SKM-1 treated with dmso at 0.1 percent for 144 hours (cell line): ENCODE results near the gene KCNIP3.
A peak's percentile ranks its signal among the peaks of the same experiment; 100 is the strongest.
"Not testable (repeated sequence)": the region's sequence is repeated elsewhere in the genome, so short reads cannot be mapped to it uniquely, and the experiment has no call there.

Experiments used
- DNase-seq: peaks from one replicate; lab custom pipeline; 2025; ENCODE audit not compliant: unreplicated experiment; lab: John Stamatoyannopoulos, UW

KCNIP3 gene

DNA sequence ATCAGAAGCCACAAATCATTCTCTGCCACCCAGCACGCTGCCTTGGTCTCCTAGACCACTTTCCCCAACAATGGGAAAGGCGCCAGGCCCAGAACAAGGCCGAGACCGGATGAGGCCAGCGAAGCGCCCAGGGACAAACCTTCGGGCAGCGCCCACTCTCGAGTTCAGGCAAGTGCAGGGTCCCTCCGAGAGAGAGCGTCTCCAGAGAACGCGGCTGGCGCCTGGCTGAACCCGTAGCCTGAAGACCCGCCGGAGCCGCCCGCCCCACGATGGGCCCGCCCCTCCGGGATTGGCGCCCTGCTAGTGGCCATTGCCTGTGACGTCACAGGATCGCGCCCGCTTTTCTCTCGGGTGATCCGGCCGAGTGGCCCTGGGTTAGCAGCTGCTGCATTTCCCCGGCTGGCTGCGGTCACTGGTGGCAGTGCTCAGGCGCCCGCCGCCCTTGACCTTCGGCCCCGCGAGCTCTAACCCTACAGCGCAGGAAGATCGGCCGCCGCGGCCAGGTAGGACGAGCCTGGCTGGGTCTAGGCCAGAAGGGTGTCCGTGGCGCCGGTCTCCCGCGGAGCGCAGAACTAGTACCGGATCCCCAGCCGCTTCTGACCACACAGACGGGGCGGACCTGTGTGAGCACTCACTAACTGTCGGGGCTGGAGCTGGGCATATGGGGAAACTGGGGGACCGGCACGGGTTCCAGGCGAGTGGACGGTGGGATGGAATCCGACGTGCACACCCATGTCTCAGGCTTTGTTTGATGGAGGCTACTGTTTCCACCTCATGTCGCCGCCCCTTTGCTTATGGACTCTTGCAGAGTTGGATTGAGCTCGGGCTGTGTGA is 105.4 kb downstream of the KCNIP3 start, which contains the start of gene FAHD2A:
Gene FAHD2A (plus strand): TSS at position 339 of the 834 bp plus-strand sequence. CDS start 2,851 bp downstream, outside the sequence.
- peak; percentile 78 for DNase-seq

DNA sequence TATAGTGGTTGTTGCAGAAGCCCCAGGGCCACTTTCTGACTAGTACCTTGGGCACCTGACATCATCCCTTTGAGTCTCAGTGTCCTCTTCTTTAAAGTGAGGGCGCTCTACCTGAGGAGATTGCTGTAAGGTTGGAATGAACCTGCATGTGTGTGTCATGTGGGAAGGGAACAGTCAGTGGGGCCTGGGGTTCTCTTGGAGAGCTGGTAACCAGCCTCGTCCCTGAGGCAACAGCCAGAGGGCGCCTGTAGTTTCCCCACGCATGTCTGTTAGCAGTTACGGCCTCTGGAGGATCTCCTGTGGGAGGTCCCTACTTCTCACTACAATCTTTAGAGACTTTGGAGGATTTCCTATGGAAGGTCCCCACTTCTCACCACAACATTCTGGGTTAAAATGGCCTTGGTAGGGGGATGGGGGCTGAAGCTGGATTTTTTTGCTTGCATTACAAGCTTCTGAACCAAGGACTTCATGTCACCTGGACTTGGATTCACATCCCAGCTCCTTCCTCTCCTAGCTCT is 106.1 kb downstream of the KCNIP3 start:
- DNase-seq, result peak; percentile 52

DNA sequence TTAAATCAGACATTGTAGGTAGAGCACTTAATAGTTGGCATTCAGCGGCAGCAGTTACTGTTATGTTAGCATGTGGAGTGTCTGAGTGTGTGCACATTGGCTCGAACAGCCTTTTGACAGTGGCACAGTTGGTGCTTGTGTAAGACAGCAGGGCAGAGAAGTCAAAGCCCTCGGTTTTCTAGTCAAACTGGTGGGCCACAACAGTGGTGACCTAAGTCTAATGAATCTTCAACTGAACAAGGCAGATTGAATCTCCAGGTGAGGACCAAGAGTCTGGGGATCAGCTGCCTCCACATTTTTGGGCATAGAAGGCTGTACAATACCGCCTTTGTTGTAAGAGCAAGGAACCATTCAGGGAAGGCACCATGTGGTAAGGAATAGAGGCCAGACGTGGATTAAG is 106.7 kb downstream of the KCNIP3 start:
- DNase-seq, result not testable (repeated sequence)

DNA sequence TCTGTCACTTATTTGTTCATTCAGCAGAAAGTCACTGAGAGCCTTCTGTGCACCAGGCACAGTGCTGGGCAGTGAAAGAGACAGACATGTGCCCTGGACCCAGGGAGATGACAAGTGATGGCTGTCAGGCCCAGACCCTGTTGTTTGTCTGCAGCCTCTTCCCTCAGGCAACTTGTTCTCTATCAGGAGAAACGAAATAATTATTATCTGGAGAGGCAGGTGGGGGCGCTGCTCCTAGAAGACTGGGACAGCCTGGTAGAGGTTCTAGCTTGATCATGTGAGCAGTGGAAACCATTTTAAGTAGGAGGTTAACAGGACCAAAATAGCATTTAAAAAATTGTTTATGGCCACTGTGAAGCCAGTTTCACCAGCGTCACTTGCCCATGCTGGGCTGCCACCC is 107.5 kb downstream of the KCNIP3 start:
- not testable (repeated sequence) for DNase-seq

DNA sequence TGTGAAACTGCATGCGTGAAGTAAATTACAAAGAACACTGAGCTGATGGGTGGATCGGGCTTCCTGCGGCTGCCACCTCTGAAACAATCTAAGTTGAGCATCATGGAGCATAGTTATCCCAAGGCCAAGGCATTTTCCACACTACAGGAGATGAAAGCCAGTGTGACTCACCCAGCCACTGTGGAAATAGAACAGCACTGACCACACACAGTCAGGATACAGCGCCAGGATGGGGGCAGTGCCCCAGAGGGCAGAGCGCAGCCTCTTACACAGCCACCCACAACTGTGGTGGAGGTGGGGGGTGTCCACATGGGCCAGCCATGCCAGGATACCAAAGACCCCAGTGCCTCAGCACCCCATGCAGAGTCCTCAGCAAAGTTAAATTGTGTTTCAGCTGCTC is 114.1 kb downstream of the KCNIP3 start:
- DNase-seq, result not testable (repeated sequence)

DNA sequence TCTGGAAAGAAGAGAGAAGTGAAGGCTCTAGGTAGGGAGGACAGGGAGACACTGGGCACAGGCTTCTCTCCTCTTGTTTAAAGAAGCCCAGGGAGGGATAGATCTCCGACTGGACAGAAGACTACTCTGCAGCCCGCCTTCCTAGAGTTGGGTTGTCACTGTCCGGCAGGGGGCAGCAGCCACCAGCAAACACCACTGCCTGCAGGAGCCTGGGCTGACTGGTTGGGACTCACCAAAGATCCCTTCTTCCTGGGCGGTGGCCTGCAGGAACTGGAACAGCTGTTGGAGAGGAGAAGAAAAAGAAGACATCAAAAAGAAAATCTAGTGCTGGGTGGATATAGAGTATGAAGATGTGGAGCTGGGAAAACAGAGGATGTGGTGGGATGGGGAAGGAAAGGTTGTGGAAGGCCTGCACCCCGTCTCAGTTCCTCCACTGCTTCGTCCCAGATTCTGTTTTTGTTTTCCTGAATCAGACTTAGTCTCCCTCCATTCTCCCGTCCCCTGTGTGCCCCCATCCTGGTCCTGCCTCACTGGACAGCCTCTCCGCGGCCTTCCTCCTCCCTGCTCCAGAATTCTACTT is 117.0 kb downstream of the KCNIP3 start:
- peak; percentile 41 for DNase-seq

DNA sequence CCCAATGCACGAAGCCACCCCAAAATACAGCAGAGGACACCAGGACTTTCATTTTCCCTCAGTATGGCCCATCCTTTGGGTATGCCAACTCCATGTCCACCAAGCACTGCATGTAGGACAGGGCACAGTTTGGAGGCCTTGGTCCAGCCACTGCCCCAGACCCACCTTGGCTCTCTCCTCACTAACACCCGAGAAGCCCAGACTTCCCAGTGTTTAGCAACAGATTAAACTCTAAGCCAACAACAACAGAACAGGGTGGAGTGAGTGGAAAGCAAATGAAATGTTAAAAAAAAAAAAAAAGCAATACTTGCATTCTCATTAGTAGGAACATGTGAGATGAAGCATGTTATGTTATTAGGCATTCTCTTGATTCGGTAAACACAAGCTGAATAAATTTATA is 118.0 kb downstream of the KCNIP3 start:
- DNase-seq, result not testable (repeated sequence)

DNA sequence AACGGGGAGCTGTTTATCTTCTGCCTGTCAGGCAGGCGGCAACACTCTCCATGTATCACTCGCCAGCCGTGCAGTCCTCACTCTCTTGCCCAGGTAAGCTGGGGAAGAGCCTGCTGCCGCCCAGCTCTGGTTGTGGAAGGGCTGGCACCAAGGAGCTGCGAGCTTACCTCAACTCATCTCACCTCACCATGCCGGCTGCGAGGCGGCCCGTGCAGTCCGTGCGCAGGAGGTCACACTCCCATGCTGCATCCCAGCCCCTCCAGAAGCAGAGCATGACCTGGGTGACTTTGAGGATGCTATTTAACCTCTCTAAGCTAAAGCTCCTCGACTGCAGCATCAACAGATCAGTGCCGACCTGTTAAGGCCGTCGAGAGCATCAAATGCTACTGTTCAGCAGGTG is 118.4 kb downstream of the KCNIP3 start:
- not testable (repeated sequence) for DNase-seq

DNA sequence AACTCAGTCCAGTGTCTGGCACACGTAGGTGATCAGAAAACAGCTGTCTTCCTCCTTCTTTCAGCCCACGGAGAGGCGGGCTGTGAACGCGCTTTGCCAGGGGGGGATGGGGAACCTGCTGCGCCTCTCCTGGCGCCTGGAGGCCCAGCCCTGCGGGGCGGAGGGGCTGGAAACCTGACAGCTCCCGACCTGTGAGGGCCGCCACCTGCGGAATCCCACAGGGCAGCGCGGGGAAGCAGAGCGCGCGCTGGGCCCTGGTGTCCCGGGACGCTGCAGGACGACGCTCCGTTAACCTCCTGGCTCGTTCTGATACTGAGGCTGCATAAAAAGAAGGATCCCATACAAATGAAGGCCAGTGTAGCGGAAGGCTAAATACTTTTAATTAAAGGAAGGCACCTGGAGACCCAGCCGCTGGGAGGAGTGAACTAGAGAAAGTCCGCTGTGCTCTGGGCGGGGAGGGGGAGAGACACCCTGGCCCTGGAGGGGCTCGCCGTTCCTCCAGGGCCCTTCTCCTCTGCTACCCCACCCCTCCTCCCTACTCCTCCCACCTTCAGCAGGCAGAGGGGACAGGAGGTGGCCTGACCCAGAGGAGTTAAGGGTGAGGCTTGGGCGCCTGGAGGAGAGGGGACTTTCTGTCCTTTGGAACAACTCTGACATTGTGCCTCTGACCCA is 130.2 kb downstream of the KCNIP3 start:
- not testable (repeated sequence) for DNase-seq

DNA sequence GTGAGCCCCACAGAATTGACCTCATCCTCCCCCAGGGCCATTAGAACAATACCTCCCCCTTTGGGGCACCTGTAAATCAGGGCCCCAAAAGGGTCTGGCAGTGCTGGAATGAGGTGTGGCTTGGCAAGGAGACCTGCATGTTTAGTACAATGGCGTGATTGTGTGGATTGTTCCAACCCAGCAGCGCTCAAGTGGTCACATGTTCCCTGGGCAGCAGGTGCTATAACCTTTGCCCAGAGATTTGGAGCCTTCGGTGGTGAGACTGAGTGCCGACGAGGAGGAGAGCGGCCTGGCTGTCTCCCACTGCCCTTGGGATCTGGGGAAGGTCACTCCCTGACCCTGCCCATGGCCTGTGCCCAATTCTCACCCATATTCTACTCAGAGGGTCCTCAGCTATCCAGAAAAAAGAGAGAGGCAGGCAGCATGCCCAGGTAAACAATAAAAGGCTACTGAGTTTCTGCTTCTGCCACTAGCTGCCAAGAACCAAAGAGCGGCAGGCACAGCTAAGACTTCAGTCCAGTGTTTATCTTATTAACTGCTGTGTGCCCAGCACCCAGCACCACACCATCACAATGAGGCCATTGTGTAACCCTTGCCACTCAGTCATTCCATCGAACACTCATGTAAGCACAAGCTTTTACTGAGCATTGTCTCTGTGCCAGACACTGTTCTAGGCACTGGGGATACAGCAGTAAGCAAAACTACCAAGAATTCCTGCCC is 132.8 kb downstream of the KCNIP3 start:
- not testable (repeated sequence) for DNase-seq

DNA sequence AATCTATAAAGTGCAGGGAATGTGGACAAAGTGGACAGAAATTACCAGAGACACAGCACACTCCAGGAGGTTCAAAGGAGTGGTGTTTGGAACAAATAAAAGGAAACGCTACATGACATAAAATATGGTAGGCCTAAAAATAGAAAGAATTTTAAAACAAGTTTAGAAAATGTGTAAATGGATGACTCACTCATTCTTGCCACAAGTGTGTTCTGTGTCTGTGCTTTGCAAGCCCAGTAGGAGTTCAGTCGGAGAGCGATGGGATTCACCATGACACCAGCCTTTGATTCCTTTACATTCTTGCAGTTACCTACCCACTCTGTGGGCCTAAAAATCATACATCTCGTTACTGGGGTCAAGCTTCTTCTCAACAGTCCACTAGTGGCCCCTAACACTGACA is 136.2 kb downstream of the KCNIP3 start:
- not testable (repeated sequence) for DNase-seq

DNA sequence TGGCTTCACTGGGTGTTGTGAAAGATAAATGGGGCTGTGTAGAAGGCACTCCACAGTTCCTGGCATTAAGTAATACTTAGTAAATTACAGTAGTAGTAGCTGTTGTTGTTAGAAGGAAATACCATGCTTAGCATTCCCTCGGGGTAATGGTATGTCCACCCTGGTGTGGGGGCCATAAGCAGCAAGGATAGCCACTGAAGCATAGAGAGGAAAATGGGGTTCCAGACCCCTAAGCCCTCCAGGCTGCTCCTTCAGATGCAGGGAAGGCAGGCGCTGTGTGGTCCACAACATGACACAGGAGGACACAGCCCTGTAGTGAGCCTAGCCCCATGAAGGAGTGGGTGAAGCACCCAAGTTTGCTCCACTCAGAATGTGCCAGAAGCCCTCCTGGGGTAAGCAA is 136.8 kb downstream of the KCNIP3 start:
- not testable (repeated sequence) for DNase-seq

DNA sequence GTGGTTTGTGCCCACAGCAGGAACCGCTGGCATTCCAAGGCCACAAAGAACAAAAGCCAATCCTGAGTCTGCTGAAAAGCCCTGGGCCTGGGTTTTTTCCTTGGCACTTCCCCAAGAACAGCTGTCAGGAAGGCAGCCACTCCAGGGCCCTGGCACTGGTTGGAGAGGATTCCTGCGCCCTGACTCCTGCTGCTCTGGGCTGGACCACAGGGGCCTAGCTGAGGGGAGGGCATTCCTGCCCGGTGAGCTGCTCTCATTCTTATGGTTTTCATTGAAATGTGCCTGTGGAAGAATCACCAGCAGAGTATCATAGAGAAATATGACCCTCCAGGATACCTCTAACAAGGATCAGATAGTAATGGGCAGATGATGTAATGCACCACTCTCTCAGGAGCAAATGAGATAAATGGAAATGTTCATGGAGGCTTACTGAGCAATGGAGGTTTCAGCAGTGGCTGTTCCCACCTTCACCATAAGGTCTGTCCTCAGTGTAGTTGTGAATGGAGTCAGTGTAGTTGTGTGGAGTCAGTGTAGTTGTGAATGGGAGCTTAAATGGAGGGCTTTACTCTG is 137.4 kb downstream of the KCNIP3 start:
- not testable (repeated sequence) for DNase-seq

DNA sequence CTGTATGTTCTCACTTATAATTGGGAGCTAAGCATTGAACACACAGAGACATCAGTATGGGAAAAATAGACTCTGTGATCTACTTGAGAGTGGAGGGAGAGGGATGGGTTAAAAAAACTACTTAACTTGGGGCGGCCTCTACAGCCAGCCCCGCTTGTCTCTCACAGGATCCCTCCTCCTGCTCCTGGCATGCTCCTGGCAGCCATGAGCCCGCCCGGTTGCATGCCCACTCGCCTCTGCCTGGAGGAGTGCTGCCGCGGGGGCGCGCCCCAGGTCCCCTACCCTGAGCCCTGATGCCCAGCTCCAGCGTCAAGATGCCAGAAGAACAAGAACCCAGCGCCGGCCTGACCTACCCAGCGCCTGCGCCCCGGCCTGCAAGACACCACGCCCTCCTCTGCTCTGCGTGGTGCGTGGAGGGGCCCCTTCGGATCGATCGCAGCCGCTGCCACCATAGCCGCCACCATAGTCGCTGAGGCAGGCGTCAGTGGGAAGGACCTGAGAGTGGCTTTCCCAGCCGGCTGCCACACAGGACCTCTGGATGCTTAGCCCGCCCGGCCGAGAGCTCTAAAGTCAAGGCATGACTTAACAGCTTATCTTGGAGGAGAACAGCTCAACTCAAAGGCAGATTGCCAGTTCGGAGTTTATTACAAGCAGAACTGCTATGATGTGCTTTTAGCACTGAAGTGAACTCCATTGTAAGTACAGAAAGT is 138.2 kb downstream of the KCNIP3 start:
- not testable (repeated sequence) for DNase-seq
